RWPE2 (cell line): Measurements from ENCODE around the gene SYVN1.

ENCODE experiments used
- ATAC-seq: fragments of 200-7000 bp; cut with Tn5 transposase; 3 replicates; pipeline ENCODE4 v1.9.1; 2021; ENCODE audit warnings: low read depth
- DNase-seq: peaks from one replicate; pipeline ENCODE4 v3.0.0-alpha.2; 2020; ENCODE audit warnings: low spot score
- H3K27ac ChIP-seq: fragments of 450-650 bp; 2 replicates; pipeline ENCODE4 v1.5.1; 2017; ENCODE audit warnings: mild to moderate bottlenecking; ENCODE audit not compliant: poor library complexity, severe bottlenecking
- H3K27me3 ChIP-seq: fragments of 250-450 bp; sonication (Bioruptor Pico); 2 replicates; pipeline ENCODE4 v1.5.1; 2021; ENCODE audit warnings: mild to moderate bottlenecking, moderate library complexity; ENCODE audit not compliant: insufficient read depth, poor library complexity, severe bottlenecking
- H3K36me3 ChIP-seq: fragments of 250-450 bp; sonication (Bioruptor Pico); 2 replicates; pipeline ENCODE4 v1.5.1; 2020; ENCODE audit warnings: low read depth, mild to moderate bottlenecking, moderate library complexity
- H3K4me1 ChIP-seq: fragments of 250-450 bp; sonication (Bioruptor Pico); 2 replicates; pipeline ENCODE4 v1.5.1; 2021; ENCODE audit warnings: mild to moderate bottlenecking, moderate library complexity; ENCODE audit not compliant: insufficient read depth, poor library complexity, severe bottlenecking
- H3K4me3 ChIP-seq: fragments of 250-450 bp; sonication (Bioruptor Pico); 2 replicates; pipeline ENCODE4 v1.5.1; 2021; ENCODE audit warnings: mild to moderate bottlenecking, moderate library complexity; ENCODE audit not compliant: severe bottlenecking
- H3K9me3 ChIP-seq: fragments of 250-450 bp; sonication (Bioruptor Pico); 2 replicates; pipeline ENCODE4 v1.5.1; 2021; ENCODE audit warnings: mild to moderate bottlenecking, moderate library complexity; ENCODE audit not compliant: severe bottlenecking
- CTCF ChIP-seq: fragments of 450-650 bp; IDR thresholded peaks from one replicate; pipeline ENCODE4 v1.5.1; 2017; ENCODE audit warnings: mild to moderate bottlenecking, moderate library complexity; ENCODE audit not compliant: poor library complexity, severe bottlenecking

The SYVN1 gene

DNA sequence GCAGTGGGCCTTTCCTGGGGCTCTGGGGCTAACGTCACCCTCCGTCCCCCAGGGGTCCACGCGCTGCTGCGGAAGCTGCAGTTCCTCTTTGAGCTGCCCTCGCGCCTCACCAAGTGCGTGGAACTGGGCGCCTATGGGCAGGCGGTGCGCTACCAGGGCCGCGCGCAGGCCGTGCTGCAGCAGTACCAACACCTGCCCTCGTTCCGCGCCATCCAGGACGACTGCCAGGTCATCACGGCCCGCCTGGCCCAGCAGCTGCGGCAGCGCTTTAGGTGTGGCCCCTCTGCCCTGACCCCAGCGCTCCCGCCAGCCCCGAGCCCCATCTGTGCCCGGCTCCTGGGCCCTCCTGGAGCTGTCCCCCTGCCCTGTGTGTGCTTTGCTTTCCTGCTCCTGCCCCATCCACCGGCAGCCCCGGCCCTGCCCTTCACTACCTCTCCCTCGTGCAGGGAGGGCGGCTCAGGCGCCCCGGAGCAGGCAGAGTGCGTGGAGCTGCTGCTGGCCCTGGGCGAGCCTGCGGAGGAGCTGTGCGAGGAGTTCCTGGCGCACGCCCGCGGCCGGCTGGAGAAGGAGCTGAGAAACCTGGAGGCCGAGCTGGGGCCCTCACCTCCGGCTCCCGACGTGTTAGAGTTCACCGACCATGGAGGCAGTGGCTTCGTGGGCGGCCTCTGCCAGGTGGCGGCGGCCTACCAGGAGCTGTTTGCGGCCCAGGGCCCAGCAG is 26.4 kb downstream of the SYVN1 start:
- H3K4me1 ChIP-seq = no peaks in the 10 kb centered on the region
- ATAC-seq (no peak), DNase-seq (peak; percentile 59)
- TF ChIP-seq CTCF = no peak
- no peak overlapping the region for H3K4me3 ChIP-seq
- H3K36me3 ChIP-seq = 0 out of 2 replicates have a peak, but pooled peaks cover 3% of the 10 kb centered on the region
- H3K27ac ChIP-seq = no peak overlapping the region
- no peaks in the 10 kb centered on the region for H3K9me3 ChIP-seq
- H3K27me3 ChIP-seq = no peaks in the 10 kb centered on the region

DNA sequence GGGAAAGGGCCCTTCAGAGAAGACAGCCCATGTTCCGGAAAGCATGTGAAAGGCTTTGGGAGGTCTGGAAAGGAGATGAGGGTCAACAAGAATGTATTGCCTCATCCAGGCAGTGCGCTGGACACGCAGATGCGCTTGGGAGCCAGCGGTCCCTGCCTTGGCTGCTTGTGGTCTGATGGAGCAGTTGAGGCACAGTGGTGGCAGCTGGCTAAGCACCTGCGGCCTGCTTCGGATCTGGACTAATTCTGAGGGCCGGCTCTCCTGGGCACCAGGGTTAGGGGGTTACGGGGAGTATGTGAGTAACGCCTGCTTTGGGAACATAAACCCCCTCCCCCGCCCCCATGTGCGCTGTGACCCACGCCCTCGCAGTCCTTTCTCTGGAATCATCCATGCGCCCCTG is 27.2 kb downstream of the SYVN1 start:
- ATAC-seq (no peak), DNase-seq (no peak)
- Histone ChIP-seq H3K4me3 (no peak overlapping the region), H3K36me3 (0 out of 2 replicates have a peak, but pooled peaks cover 8% of the 10 kb centered on the region), H3K27ac (no peak overlapping the region), H3K4me1 (no peaks in the 10 kb centered on the region), H3K27me3 (no peaks in the 10 kb centered on the region), H3K9me3 (no peaks in the 10 kb centered on the region)
- no peak for TF ChIP-seq CTCF

DNA sequence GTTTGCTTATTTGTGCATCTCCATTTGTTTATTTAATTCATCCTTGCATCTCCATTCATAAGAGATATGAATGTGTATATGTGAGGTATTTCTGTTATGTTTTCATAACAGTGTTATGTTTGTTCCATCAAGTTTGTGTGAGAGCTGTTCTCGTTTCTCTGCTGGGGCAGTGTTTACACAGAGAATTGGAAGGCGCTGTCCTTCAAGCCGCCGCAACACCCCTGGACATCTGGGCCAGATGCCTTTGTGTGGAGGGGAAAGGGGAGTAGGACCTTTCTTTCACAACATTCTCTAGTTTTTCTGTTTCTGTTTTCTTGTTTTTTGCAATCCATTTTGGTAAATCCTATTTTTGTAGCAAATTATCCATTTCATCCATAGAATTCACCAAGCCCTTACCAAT is 29.7 kb downstream of the SYVN1 start:
- no peak for DNase-seq
- H3K36me3 ChIP-seq = 0 out of 2 replicates have a peak, but pooled peaks cover 8% of the 10 kb centered on the region
- no peaks in the 10 kb centered on the region for H3K27me3 ChIP-seq
- H3K4me1 ChIP-seq = no peaks in the 10 kb centered on the region
- H3K27ac ChIP-seq = no peak overlapping the region
- H3K9me3 ChIP-seq = no peaks in the 10 kb centered on the region
- H3K4me3 ChIP-seq = no peak overlapping the region
- ATAC-seq = no peak
- TF ChIP-seq CTCF = no peak

DNA sequence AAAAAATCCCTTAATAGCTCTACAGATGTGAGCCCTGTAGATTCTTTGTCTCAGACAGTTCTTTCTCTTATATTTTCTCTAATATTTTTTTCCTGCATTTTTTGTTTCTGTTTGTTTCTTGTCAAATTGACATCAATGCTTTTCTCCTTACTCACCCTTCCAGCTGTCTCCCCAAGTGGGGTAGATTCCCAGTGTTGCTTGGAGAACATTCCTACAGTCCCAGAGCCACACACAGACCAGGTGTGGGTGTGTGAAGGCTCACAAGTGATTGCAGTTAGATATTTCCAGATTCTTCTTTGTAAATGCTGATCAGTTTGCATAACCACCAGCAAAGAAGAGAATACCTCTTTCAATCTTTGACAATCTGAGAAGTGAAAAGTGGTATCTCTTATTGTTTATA is 30.8 kb downstream of the SYVN1 start:
- no peak for DNase-seq
- no peak for TF ChIP-seq CTCF
- H3K9me3 ChIP-seq = no peaks in the 10 kb centered on the region
- H3K27me3 ChIP-seq = no peaks in the 10 kb centered on the region
- no peak for ATAC-seq
- H3K27ac ChIP-seq = no peak overlapping the region
- no peak overlapping the region for H3K4me3 ChIP-seq
- no peaks in the 10 kb centered on the region for H3K4me1 ChIP-seq
- H3K36me3 ChIP-seq = 0 out of 2 replicates have a peak, but pooled peaks cover 9% of the 10 kb centered on the region
